ENCODE data around the gene MKRN2OS. TPM values are rescaled to one million over a fixed set of nuclear protein-coding genes. Genes with fewer than 3 reads are reported as not detected.

MKRN2OS gene
- total RNA-seq, 1 experiment from 2014 or later = 0.47 TPM

- no peaks in the 10 kb centered on the region for H3K27me3 Mint-ChIP-seq (ENCODE audit: insufficient read depth, unreplicated experiment)
- no TSS peak for BruUV-seq (replicated peaks)
- ChIA-PET CTCF (interaction anchor here (0.6 to 2.6 kb wide), 12 partner anchors 23 to 1117 kb away, joined by 3 to 14 read pairs (median 3); partner anchors contain the start of genes MKRN2OS and TSEN2), POLR2A (interaction anchor here (0.5 to 5.4 kb wide), 24 partner anchors 10 to 947 kb away, joined by 3 to 71 read pairs (median 4); partner anchors contain the start of genes MKRN2, MKRN2OS, RAF1 and RPL32)
- peaks cover 23% of the 10 kb centered on the region for H3K4me1 Mint-ChIP-seq (ENCODE audit: insufficient read depth, unreplicated experiment)
- TF ChIP-seq, protein P1, sequence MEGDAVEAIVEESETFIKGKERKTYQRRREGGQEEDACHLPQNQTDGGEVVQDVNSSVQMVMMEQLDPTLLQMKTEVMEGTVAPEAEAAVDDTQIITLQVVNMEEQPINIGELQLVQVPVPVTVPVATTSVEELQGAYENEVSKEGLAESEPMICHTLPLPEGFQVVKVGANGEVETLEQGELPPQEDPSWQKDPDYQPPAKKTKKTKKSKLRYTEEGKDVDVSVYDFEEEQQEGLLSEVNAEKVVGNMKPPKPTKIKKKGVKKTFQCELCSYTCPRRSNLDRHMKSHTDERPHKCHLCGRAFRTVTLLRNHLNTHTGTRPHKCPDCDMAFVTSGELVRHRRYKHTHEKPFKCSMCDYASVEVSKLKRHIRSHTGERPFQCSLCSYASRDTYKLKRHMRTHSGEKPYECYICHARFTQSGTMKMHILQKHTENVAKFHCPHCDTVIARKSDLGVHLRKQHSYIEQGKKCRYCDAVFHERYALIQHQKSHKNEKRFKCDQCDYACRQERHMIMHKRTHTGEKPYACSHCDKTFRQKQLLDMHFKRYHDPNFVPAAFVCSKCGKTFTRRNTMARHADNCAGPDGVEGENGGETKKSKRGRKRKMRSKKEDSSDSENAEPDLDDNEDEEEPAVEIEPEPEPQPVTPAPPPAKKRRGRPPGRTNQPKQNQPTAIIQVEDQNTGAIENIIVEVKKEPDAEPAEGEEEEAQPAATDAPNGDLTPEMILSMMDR (IDR thresholded peaks at IDR 0.05; ENCODE audit: unreplicated experiment) = no peak
- no peaks in the 10 kb centered on the region for H3K9me3 Mint-ChIP-seq (ENCODE audit: unreplicated experiment)
- peak overlapping the region; percentile 69 for H3K4me3 Mint-ChIP-seq (ENCODE audit: unreplicated experiment)
- peak overlapping the region; percentile 93 for H3K27ac Mint-ChIP-seq (ENCODE audit: low read depth, unreplicated experiment)
- peak; percentile 76 for DNase-seq (ENCODE audit: unreplicated experiment)
- intact Hi-C loops (cut with micrococcal nuclease) = loop anchor here (5.0 kb wide), 1 partner anchor 50 kb away; the partner anchor contains the start of gene MKRN2
- peaks cover 41% of the 10 kb centered on the region for H3K36me3 Mint-ChIP-seq (ENCODE audit: insufficient read depth, unreplicated experiment)
Measured at GRCh38 chr3:12507591-12508281, 37.6 kb downstream of the MKRN2OS start.

DNA sequence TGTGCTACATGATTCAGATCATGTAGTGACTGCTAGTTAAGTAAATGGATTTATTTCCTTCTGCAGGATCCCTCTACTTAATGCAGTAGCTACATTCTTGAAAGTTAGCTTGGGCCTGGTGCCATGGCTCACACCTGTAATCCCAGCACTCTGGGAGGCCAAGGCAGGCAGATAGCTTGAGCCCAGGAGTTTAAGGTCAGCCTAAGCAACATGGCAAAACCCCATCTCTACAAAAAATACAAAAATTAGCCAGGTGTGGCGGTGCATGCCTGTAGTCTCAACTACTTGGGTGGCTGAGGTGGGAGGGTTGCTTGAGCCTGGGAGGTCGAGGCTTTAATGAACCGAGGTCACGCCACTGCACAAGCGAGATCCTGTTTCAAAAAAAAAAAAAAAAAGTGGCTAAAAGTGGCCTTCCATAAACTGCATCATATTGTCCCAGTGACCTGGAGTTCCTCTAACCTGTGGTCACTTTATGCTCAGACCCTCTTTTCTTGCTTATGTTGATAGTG lies 39.0 kb downstream of the MKRN2OS start:
- H3K27ac Mint-ChIP-seq (ENCODE audit: low read depth, unreplicated experiment) = peak overlapping the region; percentile 93
- H3K9me3 Mint-ChIP-seq (ENCODE audit: unreplicated experiment) = no peaks in the 10 kb centered on the region
- no peak for DNase-seq (ENCODE audit: unreplicated experiment)
- intact Hi-C loops (cut with micrococcal nuclease) = loop anchor here (5.0 kb wide), 1 partner anchor 51 kb away; the partner anchor contains the start of gene MKRN2
- no TSS peak for BruUV-seq (replicated peaks)
- ChIA-PET CTCF (interaction anchor here (0.6 to 0.8 kb wide), 3 partner anchors 12 to 464 kb away, joined by 3 to 4 read pairs (median 4); partner anchors contain the start of gene TSEN2), POLR2A (interaction anchor here (0.5 to 5.4 kb wide), 4 partner anchors 9 to 1619 kb away, joined by 3 to 71 read pairs (median 4); partner anchors contain the start of gene TSEN2)
- no peaks in the 10 kb centered on the region for H3K27me3 Mint-ChIP-seq (ENCODE audit: insufficient read depth, unreplicated experiment)
- peaks cover 55% of the 10 kb centered on the region for H3K36me3 Mint-ChIP-seq (ENCODE audit: insufficient read depth, unreplicated experiment)
- H3K4me1 Mint-ChIP-seq (ENCODE audit: insufficient read depth, unreplicated experiment) = peaks cover 31% of the 10 kb centered on the region
- H3K4me3 Mint-ChIP-seq (ENCODE audit: unreplicated experiment) = no peak overlapping the region
- TF ChIP-seq, protein P1 (IDR thresholded peaks at IDR 0.05; ENCODE audit: unreplicated experiment) = no peak

- H3K9me3 Mint-ChIP-seq (ENCODE audit: unreplicated experiment) = no peaks in the 10 kb centered on the region
- BruUV-seq (replicated peaks) = no TSS peak
- TF ChIP-seq, protein P1 (IDR thresholded peaks at IDR 0.05; ENCODE audit: unreplicated experiment) = no peak
- CTCF ChIA-PET = interaction anchor here (0.6 to 1.7 kb wide), 2 partner anchors 8 to 29 kb away, joined by 3 to 4 read pairs; no protein-coding TSS in a partner anchor
- peaks cover 69% of the 10 kb centered on the region for H3K36me3 Mint-ChIP-seq (ENCODE audit: insufficient read depth, unreplicated experiment)
- H3K27ac Mint-ChIP-seq (ENCODE audit: low read depth, unreplicated experiment) = no peak overlapping the region
- peaks cover 29% of the 10 kb centered on the region for H3K4me1 Mint-ChIP-seq (ENCODE audit: insufficient read depth, unreplicated experiment)
- DNase-seq (ENCODE audit: unreplicated experiment) = no peak
- H3K4me3 Mint-ChIP-seq (ENCODE audit: unreplicated experiment) = no peak overlapping the region
- POLR2A ChIA-PET = interaction anchor here (1.0 kb wide), 1 partner anchor 18 kb away, joined by 3 read pairs; no protein-coding TSS in a partner anchor
- H3K27me3 Mint-ChIP-seq (ENCODE audit: insufficient read depth, unreplicated experiment) = no peaks in the 10 kb centered on the region
- intact Hi-C loops (cut with micrococcal nuclease) = no loop called here
Measured at GRCh38 chr3:12503126-12503957, 42.0 kb downstream of the MKRN2OS start.
